Activated CD8-positive, alpha-beta memory T cell treated with anti-CD3 and anti-CD28 coated beads, Interleukin-2, amount 50 U/mL, for 4 hours (primary cell): ENCODE data around the gene CFC1B.
"Not testable (repeated sequence)": the region's sequence is repeated elsewhere in the genome, so short reads cannot be mapped to it uniquely, and the experiment has no call there.

ENCODE experiments used
- DNase-seq: peaks from one replicate; pipeline ENCODE4 v3.0.0-alpha.2; 2020

CFC1B gene

DNA sequence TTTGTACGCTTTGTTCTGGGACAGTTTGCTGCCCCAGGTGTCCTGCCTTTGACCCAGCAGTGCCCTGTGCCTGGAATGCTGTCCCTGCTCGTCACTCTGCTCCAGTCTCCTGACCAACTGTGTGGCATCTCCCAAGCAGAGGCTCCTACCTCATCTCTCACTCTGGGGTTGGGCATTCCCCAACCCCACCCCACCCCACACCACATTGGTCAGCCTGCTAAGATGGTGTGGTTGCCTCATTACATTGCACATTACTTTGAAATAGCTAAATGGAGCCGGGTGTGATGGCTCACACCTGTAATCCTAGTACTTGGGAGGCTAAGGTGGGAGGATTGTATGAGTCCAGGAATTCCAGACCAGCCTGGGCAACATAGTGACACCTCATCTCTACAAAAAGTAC lies 50.9 kb downstream of the CFC1B start:
- DNase-seq = not testable (repeated sequence)

DNA sequence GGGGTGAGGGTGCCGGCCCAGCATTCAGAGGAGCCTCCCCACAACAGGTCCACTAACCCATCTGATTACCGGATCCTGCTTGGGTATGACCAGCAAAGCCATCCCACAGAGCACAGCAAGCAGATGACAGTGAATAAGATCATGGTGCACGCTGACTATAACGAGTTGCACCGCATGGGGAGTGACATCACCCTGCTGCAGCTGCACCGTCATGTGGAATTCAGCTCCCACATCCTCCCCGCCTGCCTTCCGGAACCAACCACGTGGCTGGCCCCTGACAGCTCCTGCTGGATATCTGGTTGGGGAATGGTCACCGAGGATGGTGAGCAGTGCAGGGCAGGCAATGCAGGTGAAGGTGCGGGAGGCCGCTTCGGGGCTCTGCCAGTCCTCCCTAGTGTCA lies 53.2 kb downstream of the CFC1B start:
- not testable (repeated sequence) for DNase-seq

DNA sequence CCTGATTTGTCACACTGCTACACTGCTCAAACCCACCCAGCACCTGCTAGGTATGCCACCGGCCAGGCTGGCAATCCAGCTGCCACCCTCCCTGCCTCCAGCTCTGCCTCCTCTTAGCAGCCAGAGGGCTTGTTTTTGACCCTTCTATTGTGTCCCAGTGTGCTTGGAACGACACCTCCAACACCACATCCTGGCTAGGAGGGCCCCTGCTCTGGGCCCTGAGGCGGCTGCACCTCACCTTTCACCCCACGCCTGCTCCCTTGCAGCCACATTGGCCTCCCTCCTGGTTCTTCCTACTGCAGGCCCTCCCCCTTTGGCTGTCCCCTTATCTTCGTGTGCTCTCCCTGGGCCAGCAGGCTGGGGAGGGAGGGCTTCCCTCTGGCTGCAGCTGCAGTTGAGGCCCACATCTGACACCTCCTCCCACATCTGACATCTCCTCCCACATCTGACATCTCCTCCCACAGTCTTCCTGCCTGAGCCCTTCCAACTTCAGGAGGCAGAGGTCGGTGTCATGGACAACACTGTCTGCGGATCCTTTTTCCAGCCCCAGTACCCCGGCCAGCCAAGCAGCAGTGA lies 55.3 kb downstream of the CFC1B start:
- DNase-seq = not testable (repeated sequence)

DNA sequence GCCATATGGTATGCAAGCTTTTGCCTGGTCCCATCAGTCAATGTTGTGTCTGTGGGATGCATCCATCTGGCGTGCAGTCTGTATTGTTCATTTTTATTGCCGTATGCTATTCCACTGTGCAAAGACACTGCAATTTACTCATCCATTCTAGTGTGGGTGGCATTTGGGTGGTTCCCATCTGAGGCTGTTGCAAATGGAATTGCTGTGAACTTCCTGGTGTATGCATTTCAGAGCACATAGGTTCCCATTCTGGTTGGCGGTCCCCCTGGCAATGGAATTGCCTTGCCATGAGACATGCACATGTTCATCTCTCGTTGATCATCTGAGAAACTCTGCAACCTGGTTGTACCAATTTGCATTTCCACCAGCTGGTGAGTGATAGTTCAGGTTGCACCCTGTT lies 56.5 kb downstream of the CFC1B start:
- not testable (repeated sequence) for DNase-seq
